OCI-LY7 (cell line): ENCODE measurements around the gene PTPRS. TPM values are rescaled to one million over a fixed set of nuclear protein-coding genes. Genes with fewer than 3 reads are reported as not detected.

Source experiments
- BruUV-seq: library from RNA; stranded (reverse); fragments of 400-500 nt; replicated peaks from 2 replicates; lab custom pipeline; 2021; lab: Mats Ljungman, UMichigan
- CTCF ChIA-PET: fragments of 300-600 bp; sonication (Branson Sonifier 250); formaldehyde crosslinking; loops from one replicate; lab custom pipeline; 2022; ENCODE audit warnings: antibody characterized with exemption; ENCODE audit not compliant: unreplicated experiment; lab: Charles Lee
- POLR2A ChIA-PET: fragments of 300-600 bp; sonication (Branson Sonifier 250); formaldehyde crosslinking; loops from one replicate; lab custom pipeline; 2022; ENCODE audit warnings: antibody characterized with exemption; lab: Charles Lee
- DNase-seq: peaks from one replicate; pipeline ENCODE4 v3.0.0-alpha.2; 2015; ENCODE audit warnings: low spot score
- H2AFZ ChIP-seq: fragments of 200-600 bp; sonication (generic), shearing (Covaris generic); 2 replicates; pipeline ENCODE4 v1.6.1; 2014; ENCODE audit warnings: mild to moderate bottlenecking, antibody characterized with exemption, low read length, moderate library complexity
- H3K27ac ChIP-seq: fragments of 200-600 bp; sonication (generic); 2 replicates; pipeline ENCODE4 v1.5.1; 2014; ENCODE audit warnings: mixed run types, low read depth, mild to moderate bottlenecking, moderate library complexity, low read length, inconsistent platforms; ENCODE audit not compliant: poor library complexity, severe bottlenecking
- H3K36me3 ChIP-seq: fragments of 200-600 bp; sonication (generic); 2 replicates; pipeline ENCODE4 v1.6.1; 2014; ENCODE audit warnings: mild to moderate bottlenecking, antibody characterized with exemption, low read length, moderate library complexity, mixed read lengths; ENCODE audit not compliant: insufficient read depth
- H3K4me1 ChIP-seq: fragments of 200-600 bp; sonication (generic); 2 replicates; pipeline ENCODE4 v1.5.1; 2014; ENCODE audit warnings: mild to moderate bottlenecking, low read length; ENCODE audit not compliant: insufficient read depth, poor library complexity, severe bottlenecking
- H3K4me2 ChIP-seq: fragments of 200-600 bp; sonication (generic); 2 replicates; pipeline ENCODE4 v1.6.1; 2014; ENCODE audit warnings: mild to moderate bottlenecking, low read length
- H3K4me3 ChIP-seq: fragments of 200-600 bp; sonication (generic); 2 replicates; pipeline ENCODE4 v1.5.1; 2014; ENCODE audit warnings: mild to moderate bottlenecking, low read depth, low read length; ENCODE audit not compliant: poor library complexity, severe bottlenecking
- H3K79me2 ChIP-seq: fragments of 200-600 bp; sonication (generic); 2 replicates; pipeline ENCODE4 v1.6.1; 2016; ENCODE audit warnings: low read depth, mild to moderate bottlenecking, low read length, moderate library complexity, mixed read lengths; ENCODE audit not compliant: insufficient read depth
- H3K9me2 ChIP-seq: fragments of 200-600 bp; sonication (generic); 2 replicates; pipeline ENCODE4 v1.6.1; 2016; ENCODE audit warnings: mild to moderate bottlenecking, low read length, mixed read lengths; ENCODE audit not compliant: insufficient read depth
- H3K9me3 ChIP-seq: fragments of 200-600 bp; sonication (generic); 2 replicates; pipeline ENCODE4 v1.6.1; 2014; ENCODE audit warnings: mild to moderate bottlenecking, mixed run types, low read length, mixed read lengths
- H4K20me1 ChIP-seq: fragments of 200-600 bp; sonication (generic); 2 replicates; pipeline ENCODE4 v1.6.1; 2014; ENCODE audit warnings: mild to moderate bottlenecking, antibody characterized with exemption, low read length, moderate library complexity, mixed read lengths; ENCODE audit not compliant: insufficient read depth
- EZH2phosphoT487 ChIP-seq: fragments of 200-600 bp; sonication (generic); IDR thresholded peaks from 2 replicates; pipeline ENCODE4 v1.6.1; 2018; ENCODE audit warnings: low read depth, borderline replicate concordance, mild to moderate bottlenecking, mixed run types, antibody characterized with exemption, low read length, moderate library complexity, mixed read lengths
- intact Hi-C: fragments of 100-400 bp; cut with micrococcal nuclease; formaldehyde crosslinking; loops from one replicate; pipeline ENCODE4 v1.10.0; 2022; ENCODE audit not compliant: unreplicated experiment
- total RNA-seq, 2 experiments: library from RNA; depleted of rRNA in 1 of 2; stranded (reverse); fragments of >200 nt in 1 of 2; shearing (Covaris generic) in 1 of 2; gene quantifications; 2 replicates each; pipeline ENCODE4 v1.2.3, GENCODE V29; 2014 to 2022
- TF ChIP-seq, protein P1 (sequence below): fragments of 200-600 bp; sonication (generic); conservative IDR thresholded peaks from 2 replicates; pipeline ENCODE4 v1.5.1; 2014; ENCODE audit warnings: mild to moderate bottlenecking, antibody characterized with exemption, low read length, moderate library complexity, mixed read lengths

The PTPRS gene
- total RNA-seq, 2 experiments from 2014 or later: 48.5 to 88.7 TPM

DNA sequence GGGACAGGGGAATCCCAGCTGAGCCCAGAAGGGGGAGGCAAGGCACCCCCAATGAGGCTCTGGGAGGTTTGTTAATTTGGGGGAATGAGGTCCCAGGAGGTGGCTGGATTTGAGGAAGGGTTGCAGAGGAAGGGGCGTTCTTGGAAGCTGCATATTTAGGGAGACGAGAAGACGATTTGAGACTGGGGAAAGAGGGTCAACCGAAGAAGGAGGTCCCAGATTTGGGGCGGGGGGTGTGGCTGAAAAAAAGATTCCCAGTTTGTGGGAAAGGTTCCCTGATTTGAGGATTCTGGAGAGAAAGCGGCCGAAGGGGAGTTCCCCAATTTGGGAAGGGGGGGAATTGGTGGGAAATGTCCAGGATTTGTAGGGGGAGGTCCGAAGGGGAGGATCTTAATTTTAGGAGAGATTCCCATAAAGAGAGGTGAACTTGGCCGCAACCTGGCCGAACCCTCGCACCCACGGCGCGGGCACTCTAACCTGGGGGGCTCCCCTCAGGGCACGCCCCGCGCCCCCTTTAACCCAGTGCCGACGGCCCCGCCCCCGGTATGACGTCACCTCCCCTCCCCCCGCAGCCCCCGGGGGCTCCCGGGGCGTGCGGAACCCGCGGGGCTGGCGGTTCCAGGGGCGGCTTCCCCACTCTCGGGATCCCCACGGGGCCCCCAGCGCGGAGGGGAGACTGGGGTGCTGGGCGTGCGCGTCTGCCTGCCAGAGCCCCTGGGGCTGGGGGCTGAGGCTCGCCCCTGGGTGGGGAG, 1.2 kb downstream of the PTPRS start:
- POLR2A ChIA-PET: no interaction called here
- H3K4me3 ChIP-seq: peak overlapping the region; percentile 77
- BruUV-seq: no TSS peak
- peaks cover 50% of the 10 kb centered on the region for H3K4me1 ChIP-seq
- peak overlapping the region; percentile 84 for H3K4me2 ChIP-seq
- H3K79me2 ChIP-seq: no peaks in the 10 kb centered on the region
- no peaks in the 10 kb centered on the region; the same call in 1 of the 2 replicates for H4K20me1 ChIP-seq
- CTCF ChIA-PET: no interaction called here
- H3K36me3 ChIP-seq: no peaks in the 10 kb centered on the region
- H3K27ac ChIP-seq: no peak overlapping the region
- DNase-seq: no peak
- intact Hi-C loops: loop anchor here (5.0 kb wide), 1 partner anchor 62 kb away; no protein-coding TSS in a partner anchor
- TF ChIP-seq EZH2phosphoT487: no peak
- TF ChIP-seq, protein P1, sequence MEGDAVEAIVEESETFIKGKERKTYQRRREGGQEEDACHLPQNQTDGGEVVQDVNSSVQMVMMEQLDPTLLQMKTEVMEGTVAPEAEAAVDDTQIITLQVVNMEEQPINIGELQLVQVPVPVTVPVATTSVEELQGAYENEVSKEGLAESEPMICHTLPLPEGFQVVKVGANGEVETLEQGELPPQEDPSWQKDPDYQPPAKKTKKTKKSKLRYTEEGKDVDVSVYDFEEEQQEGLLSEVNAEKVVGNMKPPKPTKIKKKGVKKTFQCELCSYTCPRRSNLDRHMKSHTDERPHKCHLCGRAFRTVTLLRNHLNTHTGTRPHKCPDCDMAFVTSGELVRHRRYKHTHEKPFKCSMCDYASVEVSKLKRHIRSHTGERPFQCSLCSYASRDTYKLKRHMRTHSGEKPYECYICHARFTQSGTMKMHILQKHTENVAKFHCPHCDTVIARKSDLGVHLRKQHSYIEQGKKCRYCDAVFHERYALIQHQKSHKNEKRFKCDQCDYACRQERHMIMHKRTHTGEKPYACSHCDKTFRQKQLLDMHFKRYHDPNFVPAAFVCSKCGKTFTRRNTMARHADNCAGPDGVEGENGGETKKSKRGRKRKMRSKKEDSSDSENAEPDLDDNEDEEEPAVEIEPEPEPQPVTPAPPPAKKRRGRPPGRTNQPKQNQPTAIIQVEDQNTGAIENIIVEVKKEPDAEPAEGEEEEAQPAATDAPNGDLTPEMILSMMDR: no peak
- no peaks in the 10 kb centered on the region for H3K9me3 ChIP-seq
- H2AFZ ChIP-seq: no peak overlapping the region
- no peaks in the 10 kb centered on the region for H3K9me2 ChIP-seq

DNA sequence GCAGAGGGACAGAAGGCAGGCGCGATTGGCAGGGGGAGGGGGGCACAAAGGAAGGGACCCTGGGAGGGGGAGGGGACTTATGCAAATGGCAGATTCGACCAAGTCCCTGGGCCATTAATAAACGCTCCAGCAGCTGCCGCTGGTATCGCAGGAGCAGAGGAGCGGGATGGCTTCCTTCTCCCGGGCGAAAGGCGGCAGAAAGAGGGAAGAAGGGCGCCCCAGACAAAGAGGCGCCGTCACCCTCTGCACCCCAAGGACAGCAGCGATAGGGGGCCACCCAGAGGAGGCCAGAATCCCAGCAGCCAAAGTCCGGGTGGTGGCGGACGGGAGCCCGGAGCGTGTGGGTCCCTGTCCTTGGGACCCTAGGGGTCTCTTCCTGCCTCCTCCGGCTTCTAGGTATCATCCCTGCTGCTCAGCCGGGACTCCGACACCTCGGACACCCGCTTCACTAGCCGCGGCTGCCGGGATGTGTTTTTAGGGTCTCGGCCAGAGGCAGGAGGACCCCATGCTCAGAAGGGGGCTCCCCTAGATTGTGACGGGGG, 1.9 kb downstream of the PTPRS start:
- H3K4me2 ChIP-seq: peak overlapping the region; percentile 84
- CTCF ChIA-PET: no interaction called here

More for the DNA sequence above, 1.9 kb downstream of the PTPRS start:
- Histone ChIP-seq H3K9me3 (no peaks in the 10 kb centered on the region), H3K27ac (no peak overlapping the region), H3K4me1 (peaks cover 50% of the 10 kb centered on the region), H2AFZ (no peak overlapping the region), H3K79me2 (no peaks in the 10 kb centered on the region), H4K20me1 (no peaks in the 10 kb centered on the region; the same call in 1 of the 2 replicates), H3K36me3 (no peaks in the 10 kb centered on the region), H3K4me3 (peak overlapping the region; percentile 77), H3K9me2 (no peaks in the 10 kb centered on the region)
- intact Hi-C loops: loop anchor here (5.0 kb wide), 1 partner anchor 61 kb away; no protein-coding TSS in a partner anchor
- no peak for DNase-seq
- POLR2A ChIA-PET: no interaction called here
- no TSS peak for BruUV-seq
- TF ChIP-seq, protein P1: peak; percentile 48
- no peak for TF ChIP-seq EZH2phosphoT487
